ENCODE data around the gene ADIRF.
A peak's percentile ranks its signal among the peaks of the same experiment; 100 is the strongest.
"Not testable (repeated sequence)": the region's sequence is repeated elsewhere in the genome, so short reads cannot be mapped to it uniquely, and the experiment has no call there.

Gene ADIRF

GRCh38 chr10:86946213-86947155 lies 21.8 kb upstream of the ADIRF start:
- DNase-seq (ENCODE audit: low spot score): no peak

- DNase-seq (ENCODE audit: low spot score): not testable (repeated sequence)
Measured at GRCh38 chr10:86947806-86948205, 20.5 kb upstream of the ADIRF start.

DNA sequence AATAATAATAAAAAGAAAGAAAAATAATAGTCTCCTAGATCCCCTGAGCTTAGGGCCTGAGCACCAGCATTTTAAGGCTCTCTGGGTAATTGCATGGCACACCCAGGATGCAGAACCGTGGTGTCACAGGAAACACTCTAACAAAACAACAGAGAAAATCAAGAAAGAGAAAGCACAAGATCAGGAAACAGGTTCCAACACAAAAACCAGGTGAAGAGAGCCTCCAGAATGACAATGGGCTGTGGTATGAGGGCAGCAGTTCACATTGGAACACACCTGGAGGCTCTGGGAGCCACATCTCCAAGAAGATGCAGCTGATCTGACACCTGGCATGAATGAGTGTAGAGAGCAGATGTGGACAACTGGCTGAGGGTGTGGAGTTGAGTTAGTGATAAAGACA lies 17.9 kb upstream of the ADIRF start:
- DNase-seq (ENCODE audit: low spot score): no peak

GRCh38 chr10:86951184-86951761 lies 17.0 kb upstream of the ADIRF start:
- no peak for DNase-seq (ENCODE audit: low spot score)

DNA sequence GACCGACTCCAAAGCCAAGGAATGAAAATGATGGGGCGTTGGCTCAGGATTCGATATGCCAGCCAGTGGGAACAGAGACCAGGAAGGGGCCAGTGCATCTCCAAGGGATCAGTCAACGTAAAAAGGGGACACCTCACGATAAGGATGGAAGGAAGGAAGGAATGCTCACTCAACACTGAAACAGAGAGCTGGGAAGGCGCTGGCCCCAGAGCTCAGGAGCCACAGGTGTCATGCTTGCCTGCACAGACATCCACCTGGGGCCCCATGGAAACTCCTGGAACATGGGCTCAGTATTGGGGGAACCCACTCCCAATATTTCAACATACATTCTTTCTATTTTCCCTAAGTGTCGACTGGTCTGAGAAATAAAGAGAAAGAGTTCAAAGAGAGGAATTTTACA lies 16.2 kb upstream of the ADIRF start:
- no peak for DNase-seq (ENCODE audit: low spot score)

DNA sequence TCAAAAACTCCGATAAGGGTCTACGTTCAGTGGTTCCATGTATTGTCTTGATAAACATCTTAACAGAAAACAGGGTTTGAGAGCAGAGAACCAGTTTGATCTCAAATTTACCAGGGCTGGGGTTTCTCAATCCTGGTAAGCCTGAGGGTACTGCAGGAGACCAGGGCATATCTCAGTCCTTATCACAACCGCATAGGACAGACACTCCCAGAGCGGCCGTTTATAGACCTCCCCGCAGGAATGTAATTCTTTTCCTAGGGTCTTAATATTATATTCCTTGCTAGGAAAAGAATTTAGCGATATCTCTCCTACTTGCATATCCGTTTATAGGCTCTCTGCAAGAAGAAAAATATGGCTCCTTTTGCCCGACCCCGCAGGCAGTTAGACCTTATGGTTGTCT lies 15.6 kb upstream of the ADIRF start:
- DNase-seq (ENCODE audit: low spot score): not testable (repeated sequence)

GRCh38 chr10:86953747-86954680 lies 14.3 kb upstream of the ADIRF start:
- peak; percentile 83 for DNase-seq (ENCODE audit: low spot score)

- no peak for DNase-seq (ENCODE audit: low spot score)
Measured at GRCh38 chr10:86954681-86955500, 13.4 kb upstream of the ADIRF start.

GRCh38 chr10:86955501-86956194 lies 12.6 kb upstream of the ADIRF start:
- no peak for DNase-seq (ENCODE audit: low spot score)

DNA sequence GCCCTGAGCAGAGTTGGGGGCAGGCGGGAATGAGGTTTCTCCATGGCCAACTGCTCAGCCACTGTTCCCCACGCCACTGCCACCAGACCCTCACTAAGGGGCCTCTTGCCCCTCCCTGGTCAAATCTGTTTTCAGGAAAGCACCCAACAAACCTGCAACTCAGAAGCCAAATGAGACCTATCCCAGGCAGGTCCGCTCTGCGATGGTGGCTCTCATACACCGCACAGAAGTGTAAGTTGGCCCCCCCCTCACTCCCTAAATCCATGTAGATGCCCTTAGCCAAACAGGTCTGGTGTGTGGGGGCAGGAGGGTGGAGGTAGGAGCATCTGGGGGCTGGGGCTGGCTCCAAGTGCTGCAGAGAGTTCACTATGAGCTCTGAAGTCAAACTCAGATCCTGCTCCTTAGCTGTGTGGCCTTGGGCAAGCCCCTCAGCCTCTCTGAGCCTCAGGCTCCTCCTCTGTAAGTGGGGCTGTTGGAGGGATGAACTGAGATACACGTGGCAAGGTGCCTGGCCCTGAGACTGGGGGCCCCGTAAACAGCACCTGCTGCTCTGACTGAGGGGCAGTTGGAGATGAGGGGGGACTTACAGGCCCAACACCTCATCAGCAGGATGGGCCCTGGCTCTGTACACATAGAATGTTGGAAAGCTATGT lies 12.0 kb upstream of the ADIRF start:
- DNase-seq (ENCODE audit: low spot score): no peak

DNA sequence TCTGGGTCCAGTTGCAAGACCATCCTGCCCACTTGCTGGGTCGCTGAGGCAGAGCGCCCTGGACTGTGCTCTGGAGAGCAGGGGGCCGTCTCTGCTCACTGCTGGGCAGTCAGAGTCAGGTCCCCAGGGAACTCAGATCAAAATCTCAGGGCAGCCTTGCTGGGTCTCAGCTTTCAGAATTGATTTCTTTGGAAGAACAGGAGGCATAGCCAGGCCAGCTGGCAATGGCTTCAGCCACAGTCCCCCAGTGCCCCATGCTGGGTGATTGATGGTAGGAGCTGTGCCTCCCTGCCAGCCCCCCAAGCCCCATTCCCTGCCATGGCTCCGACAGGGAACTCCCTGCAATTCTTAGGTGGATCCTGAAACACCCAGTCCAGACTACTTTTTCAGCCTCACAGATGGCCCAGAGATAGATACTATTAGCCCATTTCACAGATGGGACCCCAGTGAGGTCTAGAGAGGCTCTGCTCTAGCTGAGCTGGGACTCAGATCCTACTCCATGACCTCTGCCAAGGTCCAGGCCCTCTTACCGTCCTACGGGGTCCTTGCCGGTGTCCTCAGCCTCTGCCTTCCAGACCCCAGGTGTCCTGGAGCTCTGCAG lies 11.3 kb upstream of the ADIRF start:
- DNase-seq (ENCODE audit: low spot score): no peak

DNA sequence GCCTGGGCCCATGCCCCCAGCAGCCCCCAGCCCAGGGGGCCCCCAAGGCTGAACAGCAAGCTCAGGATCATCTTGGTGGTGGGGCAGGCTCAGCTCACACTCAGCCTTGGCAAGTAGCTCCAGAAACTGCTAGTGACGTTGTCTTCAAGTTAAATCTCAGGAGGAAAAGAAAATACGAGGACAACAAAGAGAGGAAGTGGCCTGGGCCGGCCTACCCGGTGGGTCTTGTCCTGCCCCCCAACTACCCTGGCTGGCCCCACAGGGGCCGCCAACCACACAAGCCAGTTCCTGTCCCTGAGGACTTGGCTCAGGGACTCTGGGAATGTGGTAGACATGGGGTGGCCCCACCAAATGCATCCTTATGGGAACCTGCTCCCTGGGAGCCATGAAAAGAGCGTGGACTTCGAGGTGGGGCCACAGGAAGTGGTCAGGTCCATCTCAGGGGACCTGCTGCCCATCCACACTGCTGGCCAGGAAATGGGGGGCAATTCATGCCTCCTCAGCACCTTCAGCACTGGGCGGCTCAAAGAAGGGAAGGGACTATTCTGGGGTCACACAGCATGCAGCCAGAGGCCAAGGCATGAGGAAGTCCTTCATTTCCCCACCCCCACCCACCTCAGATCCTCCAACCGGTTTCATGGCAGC lies 10.7 kb upstream of the ADIRF start, which contains the start of gene MMRN2:
Gene MMRN2, minus strand, starts transcription at position 145 of the 645 bp plus-strand sequence. Its CDS starts 74 bp downstream, at position 71.
- no peak for DNase-seq (ENCODE audit: low spot score)

DNA sequence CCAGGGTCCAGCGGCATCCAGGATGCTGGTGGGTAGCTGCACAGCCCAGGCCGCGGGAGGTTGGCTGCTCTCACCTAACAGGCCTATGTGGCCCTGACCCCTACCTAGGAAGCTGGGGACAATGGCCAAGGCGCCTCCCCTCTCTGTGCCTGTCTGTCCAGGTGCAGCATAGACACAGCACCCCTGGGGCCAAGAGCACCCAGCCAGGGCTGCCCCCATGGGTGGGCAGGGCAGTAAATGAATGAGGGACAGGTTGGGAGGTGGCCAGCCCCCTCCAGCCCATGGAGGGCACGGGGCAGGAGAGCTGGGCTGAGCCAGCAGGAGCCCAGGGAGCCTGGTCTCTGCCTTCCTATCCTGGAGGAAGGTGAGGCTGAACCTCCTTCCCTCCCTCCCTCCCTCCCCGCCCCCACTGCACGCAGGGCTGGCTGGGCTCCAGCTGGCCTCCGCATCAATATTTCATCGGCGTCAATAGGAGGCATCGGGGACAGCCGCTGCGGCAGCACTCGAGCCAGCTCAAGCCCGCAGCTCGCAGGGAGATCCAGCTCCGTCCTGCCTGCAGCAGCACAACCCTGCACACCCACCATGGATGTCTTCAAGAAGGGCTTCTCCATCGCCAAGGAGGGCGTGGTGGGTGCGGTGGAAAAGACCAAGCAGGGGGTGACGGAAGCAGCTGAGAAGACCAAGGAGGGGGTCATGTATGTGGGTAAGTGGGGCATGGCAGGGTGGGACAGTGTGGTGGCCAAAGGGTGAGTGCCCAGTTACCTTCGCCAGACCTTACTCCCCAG lies 10.0 kb upstream of the ADIRF start, which contains the start of gene SNCG:
Gene SNCG, plus strand, starts transcription at position 484 of the 785 bp plus-strand sequence. Its CDS starts 99 bp downstream, at position 583.
- DNase-seq (ENCODE audit: low spot score): no peak

- peak; percentile 51 for DNase-seq (ENCODE audit: low spot score)
Measured at GRCh38 chr10:86958901-86959736, 9.2 kb upstream of the ADIRF start.

GRCh38 chr10:86959737-86960002 lies 8.6 kb upstream of the ADIRF start:
- no peak for DNase-seq (ENCODE audit: low spot score)

DNA sequence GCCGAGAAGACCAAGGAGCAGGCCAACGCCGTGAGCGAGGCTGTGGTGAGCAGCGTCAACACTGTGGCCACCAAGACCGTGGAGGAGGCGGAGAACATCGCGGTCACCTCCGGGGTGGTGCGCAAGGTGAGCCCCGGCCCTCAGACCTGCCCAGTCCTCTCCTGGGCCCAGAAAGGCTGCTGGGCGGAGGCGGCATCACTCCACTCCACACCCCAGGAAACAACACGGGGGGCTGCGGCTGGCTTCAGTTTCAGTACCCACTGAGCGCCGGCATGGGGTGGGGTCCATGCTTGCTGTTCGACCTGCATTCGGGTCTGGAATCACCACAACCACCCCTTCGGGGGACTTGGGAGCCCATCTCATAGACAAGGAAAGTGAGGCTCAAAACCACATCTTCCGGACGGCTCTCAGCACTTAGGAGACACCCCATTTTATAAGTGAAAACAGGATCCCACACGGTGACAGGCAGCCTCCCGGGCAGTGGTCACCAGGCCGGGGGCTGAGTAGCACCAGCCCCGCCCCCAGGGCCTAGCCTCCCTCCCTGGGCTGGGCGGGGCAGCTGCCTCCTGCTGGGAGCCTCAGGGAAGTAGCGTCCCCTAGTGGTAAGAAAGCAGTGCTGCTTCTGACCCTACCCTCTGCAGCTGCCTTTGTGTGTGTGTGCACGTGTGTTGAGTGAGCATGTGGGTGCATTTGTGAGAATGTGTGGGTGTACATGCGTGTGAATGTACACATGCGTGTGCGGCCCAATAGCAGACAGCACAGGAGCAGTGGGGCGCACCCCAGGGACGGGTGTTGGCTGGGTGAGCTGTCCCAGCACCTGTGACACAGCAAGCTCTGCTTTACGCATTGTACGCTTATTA lies 8.0 kb upstream of the ADIRF start:
- DNase-seq (ENCODE audit: low spot score): peak; percentile 84

Measured in iPS-NIHi11 (cell line).